Measurements from ENCODE around the gene DPP3.

The DPP3 gene

GRCh38 chr11:66465373-66466224 lies 14.6 kb upstream of the DPP3 start:
- peak overlapping the region; percentile 78; the same call in 1 of the 2 replicates for H3K4me3 ChIP-seq (ENCODE audit: low read depth, low read length)
- no peaks in the 10 kb centered on the region for H3K79me2 ChIP-seq (ENCODE audit: control insufficient read depth, insufficient read depth, low read length, unreplicated experiment)
- no peak overlapping the region for H2AFZ ChIP-seq (ENCODE audit: low read length, unreplicated experiment)
- no peaks in the 10 kb centered on the region for H3K36me3 ChIP-seq (ENCODE audit: insufficient read depth, low read length)
- no peaks in the 10 kb centered on the region for H3K27me3 ChIP-seq (ENCODE audit: insufficient read depth, low read length)
- peaks cover 7% of the 10 kb centered on the region for H3K4me1 ChIP-seq (ENCODE audit: control insufficient read depth, insufficient read depth, low read length, unreplicated experiment)
- no peak overlapping the region for H3K27ac ChIP-seq (ENCODE audit: low read depth, low read length)

GRCh38 chr11:66466225-66467033 lies 13.8 kb upstream of the DPP3 start, which contains the start of gene PELI3:
Gene PELI3 (plus strand): TSS chr11:66466905. CDS start chr11:66468129, 1,224 bp downstream.
- Histone ChIP-seq H3K79me2 (ENCODE audit: control insufficient read depth, insufficient read depth, low read length, unreplicated experiment) (no peaks in the 10 kb centered on the region), H3K36me3 (ENCODE audit: insufficient read depth, low read length) (no peaks in the 10 kb centered on the region), H3K4me3 (ENCODE audit: low read depth, low read length) (peak within 1 kb of the TSS; percentile 78), H3K4me1 (ENCODE audit: control insufficient read depth, insufficient read depth, low read length, unreplicated experiment) (peaks cover 7% of the 10 kb centered on the region), H3K27ac (ENCODE audit: low read depth, low read length) (no peak within 1 kb of the TSS), H3K27me3 (ENCODE audit: insufficient read depth, low read length) (no peaks in the 10 kb centered on the region), H2AFZ (ENCODE audit: low read length, unreplicated experiment) (peak within 1 kb of the TSS; percentile 78)

- H3K4me1 ChIP-seq (ENCODE audit: control insufficient read depth, insufficient read depth, low read length, unreplicated experiment) = peaks cover 7% of the 10 kb centered on the region
- peak overlapping the region; percentile 78 for H3K4me3 ChIP-seq (ENCODE audit: low read depth, low read length)
- H3K36me3 ChIP-seq (ENCODE audit: insufficient read depth, low read length) = no peaks in the 10 kb centered on the region
- no peaks in the 10 kb centered on the region for H3K27me3 ChIP-seq (ENCODE audit: insufficient read depth, low read length)
- H3K27ac ChIP-seq (ENCODE audit: low read depth, low read length) = no peak overlapping the region
- H3K79me2 ChIP-seq (ENCODE audit: control insufficient read depth, insufficient read depth, low read length, unreplicated experiment) = no peaks in the 10 kb centered on the region
- H2AFZ ChIP-seq (ENCODE audit: low read length, unreplicated experiment) = peak overlapping the region; percentile 65
Observed at GRCh38 chr11:66467034-66467659, 13.1 kb upstream of the DPP3 start.

- Histone ChIP-seq H2AFZ (ENCODE audit: low read length, unreplicated experiment) (no peak overlapping the region), H3K27ac (ENCODE audit: low read depth, low read length) (no peak overlapping the region), H3K4me1 (ENCODE audit: control insufficient read depth, insufficient read depth, low read length, unreplicated experiment) (peaks cover 7% of the 10 kb centered on the region), H3K4me3 (ENCODE audit: low read depth, low read length) (peak overlapping the region; percentile 78), H3K36me3 (ENCODE audit: insufficient read depth, low read length) (no peaks in the 10 kb centered on the region), H3K79me2 (ENCODE audit: control insufficient read depth, insufficient read depth, low read length, unreplicated experiment) (no peaks in the 10 kb centered on the region), H3K27me3 (ENCODE audit: insufficient read depth, low read length) (no peaks in the 10 kb centered on the region)
Observed at GRCh38 chr11:66467756-66468155, 12.5 kb upstream of the DPP3 start.

- Histone ChIP-seq H3K4me3 (ENCODE audit: low read depth, low read length) (no peak overlapping the region), H3K36me3 (ENCODE audit: insufficient read depth, low read length) (no peaks in the 10 kb centered on the region), H2AFZ (ENCODE audit: low read length, unreplicated experiment) (no peak overlapping the region), H3K27me3 (ENCODE audit: insufficient read depth, low read length) (no peaks in the 10 kb centered on the region), H3K27ac (ENCODE audit: low read depth, low read length) (no peak overlapping the region), H3K79me2 (ENCODE audit: control insufficient read depth, insufficient read depth, low read length, unreplicated experiment) (no peaks in the 10 kb centered on the region), H3K4me1 (ENCODE audit: control insufficient read depth, insufficient read depth, low read length, unreplicated experiment) (peaks cover 7% of the 10 kb centered on the region)
Observed at GRCh38 chr11:66468691-66469090, 11.5 kb upstream of the DPP3 start.

- Histone ChIP-seq H3K36me3 (ENCODE audit: insufficient read depth, low read length) (no peaks in the 10 kb centered on the region), H3K79me2 (ENCODE audit: control insufficient read depth, insufficient read depth, low read length, unreplicated experiment) (no peaks in the 10 kb centered on the region), H3K27ac (ENCODE audit: low read depth, low read length) (no peak overlapping the region), H3K4me3 (ENCODE audit: low read depth, low read length) (no peak overlapping the region), H3K27me3 (ENCODE audit: insufficient read depth, low read length) (no peaks in the 10 kb centered on the region), H2AFZ (ENCODE audit: low read length, unreplicated experiment) (no peak overlapping the region), H3K4me1 (ENCODE audit: control insufficient read depth, insufficient read depth, low read length, unreplicated experiment) (peaks cover 7% of the 10 kb centered on the region)
Observed at GRCh38 chr11:66469441-66469840, 10.8 kb upstream of the DPP3 start.

- Histone ChIP-seq H2AFZ (ENCODE audit: low read length, unreplicated experiment) (no peak overlapping the region), H3K36me3 (ENCODE audit: insufficient read depth, low read length) (no peaks in the 10 kb centered on the region), H3K79me2 (ENCODE audit: control insufficient read depth, insufficient read depth, low read length, unreplicated experiment) (no peaks in the 10 kb centered on the region), H3K4me1 (ENCODE audit: control insufficient read depth, insufficient read depth, low read length, unreplicated experiment) (peaks cover 7% of the 10 kb centered on the region), H3K4me3 (ENCODE audit: low read depth, low read length) (no peak overlapping the region), H3K27me3 (ENCODE audit: insufficient read depth, low read length) (no peaks in the 10 kb centered on the region), H3K27ac (ENCODE audit: low read depth, low read length) (no peak overlapping the region)
Observed at GRCh38 chr11:66470015-66470414, 10.2 kb upstream of the DPP3 start.

- no peak overlapping the region for H3K4me3 ChIP-seq (ENCODE audit: low read depth, low read length)
Observed at GRCh38 chr11:66471142-66471541, 9.1 kb upstream of the DPP3 start.

GRCh38 chr11:66472054-66472453 lies 8.2 kb upstream of the DPP3 start:
- Histone ChIP-seq H3K4me3 (ENCODE audit: low read depth, low read length) (no peak overlapping the region), H2AFZ (ENCODE audit: low read length, unreplicated experiment) (no peak overlapping the region), H3K27ac (ENCODE audit: low read depth, low read length) (no peak overlapping the region), H3K79me2 (ENCODE audit: control insufficient read depth, insufficient read depth, low read length, unreplicated experiment) (no peaks in the 10 kb centered on the region), H3K36me3 (ENCODE audit: insufficient read depth, low read length) (no peaks in the 10 kb centered on the region), H3K27me3 (ENCODE audit: insufficient read depth, low read length) (no peaks in the 10 kb centered on the region), H3K4me1 (ENCODE audit: control insufficient read depth, insufficient read depth, low read length, unreplicated experiment) (peaks cover 7% of the 10 kb centered on the region)

More at GRCh38 chr11:66471142-66471541, 9.1 kb upstream of the DPP3 start:
- Histone ChIP-seq H2AFZ (ENCODE audit: low read length, unreplicated experiment) (no peak overlapping the region), H3K36me3 (ENCODE audit: insufficient read depth, low read length) (no peaks in the 10 kb centered on the region), H3K27me3 (ENCODE audit: insufficient read depth, low read length) (no peaks in the 10 kb centered on the region), H3K4me1 (ENCODE audit: control insufficient read depth, insufficient read depth, low read length, unreplicated experiment) (peaks cover 7% of the 10 kb centered on the region), H3K27ac (ENCODE audit: low read depth, low read length) (no peak overlapping the region), H3K79me2 (ENCODE audit: control insufficient read depth, insufficient read depth, low read length, unreplicated experiment) (no peaks in the 10 kb centered on the region)

- Histone ChIP-seq H3K79me2 (ENCODE audit: control insufficient read depth, insufficient read depth, low read length, unreplicated experiment) (no peaks in the 10 kb centered on the region), H3K36me3 (ENCODE audit: insufficient read depth, low read length) (no peaks in the 10 kb centered on the region)
Observed at GRCh38 chr11:66473167-66473566, 7.1 kb upstream of the DPP3 start.

More at GRCh38 chr11:66473167-66473566, 7.1 kb upstream of the DPP3 start:
- no peak overlapping the region for H3K27ac ChIP-seq (ENCODE audit: low read depth, low read length)
- peaks cover under 1% of the 10 kb centered on the region for H3K4me1 ChIP-seq (ENCODE audit: control insufficient read depth, insufficient read depth, low read length, unreplicated experiment)
- H3K4me3 ChIP-seq (ENCODE audit: low read depth, low read length) = no peak overlapping the region
- H2AFZ ChIP-seq (ENCODE audit: low read length, unreplicated experiment) = no peak overlapping the region
- no peaks in the 10 kb centered on the region for H3K27me3 ChIP-seq (ENCODE audit: insufficient read depth, low read length)
